Activated CD8-positive, alpha-beta memory T cell treated with anti-CD3 and anti-CD28 coated beads, Interleukin-2, amount 50 U/mL, for 4 hours (primary cell): ENCODE results near the gene PLD4.
"Not testable (repeated sequence)": the region's sequence is repeated elsewhere in the genome, so short reads cannot be mapped to it uniquely, and the experiment has no call there.

Experiments
- DNase-seq: peaks from one replicate; pipeline ENCODE4 v3.0.0-alpha.2; 2020

PLD4 gene

DNA sequence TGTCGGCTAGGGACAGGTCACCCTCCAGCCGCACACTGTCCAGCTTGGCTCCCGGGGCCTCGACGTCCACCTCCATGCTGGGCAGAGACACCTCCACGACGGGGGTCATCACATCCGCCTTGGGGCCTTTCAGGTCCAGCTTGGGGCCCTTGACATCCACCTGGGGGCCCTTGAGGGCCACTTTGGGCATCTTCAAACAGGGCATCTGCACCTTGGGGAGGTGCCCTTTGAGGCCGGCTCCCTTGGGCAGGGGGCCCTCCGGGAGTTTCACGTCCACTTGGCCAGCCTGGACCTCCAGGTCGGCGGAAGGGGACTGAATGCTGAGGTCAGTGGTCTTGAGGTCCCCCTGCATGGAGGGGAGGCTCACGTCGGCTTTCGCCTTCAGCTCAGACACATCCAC is 17.9 kb downstream of the PLD4 start:
- peak; percentile 7 for DNase-seq

DNA sequence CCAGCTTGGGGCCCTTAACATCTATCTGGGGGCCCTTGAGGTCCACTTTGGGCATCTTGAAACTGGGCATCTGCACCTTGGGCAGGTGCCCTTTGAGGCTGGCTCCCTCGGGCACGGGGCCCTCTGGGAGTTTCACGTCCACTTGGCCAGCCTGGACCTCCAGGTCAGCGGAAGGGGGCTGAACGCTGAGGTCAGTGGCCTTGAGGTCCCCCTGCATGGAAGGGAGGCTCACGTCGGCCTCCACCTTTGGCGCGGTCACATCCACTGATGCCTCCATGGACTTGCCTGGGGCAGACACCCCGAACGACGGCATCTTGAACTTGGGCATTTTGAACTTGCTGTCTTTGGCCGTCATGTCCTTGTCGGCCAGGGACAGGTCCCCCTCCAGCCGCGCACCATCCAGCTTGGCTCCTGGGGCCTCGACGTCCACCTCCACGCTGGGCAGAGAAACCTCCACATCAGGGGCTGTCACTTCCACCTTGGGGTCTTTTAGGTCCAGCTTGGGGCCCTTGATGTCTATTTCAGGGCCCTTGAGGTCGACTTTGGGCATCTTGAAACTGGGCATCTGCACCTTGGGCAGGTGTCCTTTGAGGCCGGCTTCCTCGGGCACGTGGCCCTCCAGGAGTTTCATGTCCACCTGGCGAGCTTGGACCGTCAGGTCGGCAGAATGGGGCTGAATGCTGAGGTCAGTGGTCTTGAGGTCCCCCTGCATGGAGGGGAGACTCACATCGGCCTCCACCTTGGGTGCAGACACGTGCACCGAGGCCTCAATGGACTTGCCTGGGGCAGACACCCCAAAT is 18.7 kb downstream of the PLD4 start:
- peak; percentile 6 for DNase-seq

DNA sequence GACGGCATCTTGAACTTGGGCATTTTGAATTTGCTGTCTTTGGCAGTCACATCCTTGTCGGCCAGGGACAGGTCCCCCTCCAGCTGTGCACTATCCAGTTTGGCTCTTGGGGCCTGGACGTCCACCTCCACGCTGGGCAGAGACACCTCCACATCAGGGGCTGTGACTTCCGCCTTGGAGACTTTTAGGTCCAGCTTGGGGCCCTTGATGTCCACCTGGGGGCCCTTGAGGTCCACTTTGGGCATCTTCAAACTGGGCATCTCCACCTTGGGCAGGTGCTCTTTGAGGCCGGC is 19.3 kb downstream of the PLD4 start:
- DNase-seq = not testable (repeated sequence)

DNA sequence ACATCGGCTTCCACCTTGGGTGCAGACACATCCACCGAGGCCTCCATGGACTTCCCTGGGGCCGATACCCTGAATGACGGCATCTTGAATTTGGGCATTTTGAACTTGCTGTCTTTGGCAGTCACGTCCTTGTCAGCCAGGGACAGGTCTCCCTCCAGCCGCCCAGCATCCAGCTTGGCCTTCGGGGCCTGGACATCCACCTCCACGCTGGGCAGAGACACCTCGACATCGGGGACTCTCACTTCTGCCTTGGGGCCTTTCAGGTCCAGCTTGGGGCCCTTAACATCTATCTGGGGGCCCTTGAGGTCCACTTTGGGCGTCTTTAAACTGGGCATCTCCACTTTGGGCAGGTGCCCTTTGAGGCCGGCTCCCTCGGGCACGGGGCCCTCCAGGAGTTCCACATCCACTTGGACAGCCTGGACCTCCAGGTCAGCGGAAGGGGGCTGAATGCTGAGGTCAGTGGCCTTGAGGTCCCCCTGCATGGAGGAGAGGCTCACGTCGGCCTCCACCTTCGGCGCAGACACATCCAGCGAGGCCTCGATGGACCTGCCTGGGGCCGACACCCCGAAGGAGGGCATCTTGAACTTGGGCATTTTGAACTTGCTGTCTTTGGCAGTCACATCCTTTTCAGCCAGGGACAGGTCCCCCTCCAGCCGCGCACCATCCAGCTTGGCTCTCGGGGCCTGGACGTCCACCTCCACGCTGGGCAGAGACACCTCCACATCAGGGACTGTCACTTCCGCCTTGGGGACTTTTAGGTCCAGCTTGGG is 19.9 kb downstream of the PLD4 start:
- DNase-seq = not testable (repeated sequence)

DNA sequence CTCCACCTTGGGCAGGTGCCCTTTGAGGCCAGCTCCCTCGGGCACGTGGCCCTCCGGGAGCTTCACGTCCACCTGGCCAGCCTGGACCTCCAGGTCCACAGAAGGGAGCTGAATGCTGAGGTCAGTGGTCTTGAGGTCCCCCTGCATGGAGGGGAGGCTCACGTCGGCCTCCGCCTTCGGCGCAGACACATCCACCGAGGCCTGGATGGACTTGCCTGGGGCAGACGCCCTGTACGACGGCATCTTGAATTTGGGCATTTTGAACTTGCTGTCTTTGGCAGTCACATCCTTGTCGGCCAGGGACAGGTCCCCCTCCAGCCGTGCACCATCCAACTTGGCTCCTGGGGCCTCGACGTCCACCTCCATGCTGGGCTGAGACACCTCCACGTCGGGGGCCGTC is 20.6 kb downstream of the PLD4 start:
- not testable (repeated sequence) for DNase-seq

DNA sequence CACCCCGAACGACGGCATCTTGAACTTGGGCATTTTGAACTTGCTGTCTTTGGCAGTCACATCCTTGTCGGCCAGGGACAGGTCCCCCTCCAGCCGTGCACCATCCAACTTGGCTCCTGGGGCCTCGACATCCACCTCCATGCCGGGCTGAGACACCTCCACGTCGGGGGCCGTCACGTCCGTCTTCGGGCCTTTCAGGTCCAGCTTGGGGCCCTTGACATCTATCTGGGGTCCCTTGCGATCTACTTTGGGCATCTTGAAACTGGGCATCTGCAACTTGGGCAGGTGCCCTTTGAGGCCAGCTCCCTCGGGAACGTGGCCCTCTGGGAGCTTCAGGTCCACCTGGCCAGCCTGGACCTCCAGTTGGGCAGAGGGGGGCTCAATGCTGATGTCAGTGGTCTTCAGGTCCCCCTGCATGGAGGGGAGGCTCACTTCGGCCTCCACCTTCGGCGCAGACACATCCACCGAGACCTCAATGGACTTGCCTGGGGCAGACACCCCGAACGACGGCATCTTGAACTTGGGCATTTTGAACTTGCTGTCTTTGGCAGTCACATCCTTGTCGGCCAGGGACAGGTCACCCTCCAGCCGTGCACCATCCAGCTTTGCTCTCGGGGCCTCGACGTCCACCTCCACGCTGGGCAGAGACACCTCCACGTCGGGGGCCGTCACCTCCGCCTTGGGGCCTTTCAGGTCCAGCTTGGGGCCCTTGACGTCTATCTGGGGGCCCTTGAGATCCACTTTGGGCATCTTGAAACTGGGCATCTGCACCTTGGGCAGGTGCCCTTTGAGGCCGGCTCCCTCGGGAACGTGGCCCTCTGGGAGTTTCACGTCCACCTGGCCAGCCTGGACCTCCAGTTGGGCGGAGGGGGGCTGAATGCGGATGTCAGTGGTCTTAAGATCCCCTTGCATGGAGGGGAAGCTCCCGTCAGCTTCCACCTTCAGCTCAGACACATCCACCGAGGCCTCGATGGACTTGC is 21.6 kb downstream of the PLD4 start:
- DNase-seq = not testable (repeated sequence)

DNA sequence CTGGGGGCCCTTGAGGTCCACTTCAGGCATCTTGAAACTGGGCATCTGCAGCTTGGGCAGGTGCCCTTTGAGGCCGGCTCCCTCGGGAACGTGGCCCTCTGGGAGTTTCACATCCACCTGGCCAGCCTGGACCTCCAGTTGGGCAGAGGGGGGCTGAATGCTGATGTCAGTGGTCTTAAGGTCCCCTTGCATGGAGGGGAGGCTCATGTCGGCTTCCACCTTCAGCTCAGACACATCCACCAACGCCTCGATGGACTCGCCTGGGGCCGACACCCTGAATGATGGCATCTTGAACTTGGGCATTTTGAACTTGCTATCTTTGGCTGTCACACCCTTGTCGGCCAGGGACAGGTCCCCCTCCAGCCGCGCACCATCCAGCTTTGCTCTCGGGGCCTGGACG is 22.5 kb downstream of the PLD4 start:
- DNase-seq = not testable (repeated sequence)

DNA sequence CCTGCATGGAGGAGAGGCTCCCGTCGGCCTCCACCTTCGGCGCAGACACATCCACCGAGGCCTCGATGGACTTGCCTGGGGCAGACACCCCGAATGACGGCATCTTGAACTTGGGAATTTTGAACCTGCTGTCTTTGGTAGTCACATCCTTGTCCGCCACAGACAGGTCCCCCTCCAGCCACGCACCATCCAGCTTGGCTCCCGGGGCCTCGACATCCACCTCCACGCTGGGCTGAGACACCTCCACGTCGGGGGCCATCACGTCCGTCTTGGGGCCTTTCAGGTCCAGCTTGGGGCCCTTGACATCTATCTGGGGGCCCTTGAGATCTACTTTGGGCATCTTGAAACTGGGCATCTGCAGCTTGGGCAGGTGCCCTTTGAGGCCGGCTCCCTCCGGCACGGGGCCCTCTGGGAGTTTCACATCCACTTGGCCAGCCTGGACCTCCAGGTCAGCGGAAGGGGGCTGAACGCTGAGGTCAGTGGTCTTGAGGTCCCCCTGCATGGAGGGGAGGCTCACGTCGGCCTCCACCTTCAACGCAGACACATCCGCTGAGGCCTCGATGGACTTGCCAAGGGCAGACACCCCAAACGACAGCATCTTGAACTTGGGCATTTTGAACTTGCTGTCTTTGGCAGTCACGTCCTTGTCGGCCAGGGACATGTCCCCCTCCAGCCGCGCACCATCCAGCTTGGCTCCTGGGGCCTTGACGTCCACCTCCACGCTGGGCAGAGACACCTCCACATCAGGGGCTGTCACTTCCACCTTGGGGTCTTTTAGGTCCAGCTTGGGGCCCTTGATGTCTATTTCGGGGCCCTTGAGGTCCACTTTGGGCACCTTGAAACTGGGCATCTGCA is 23.4 kb downstream of the PLD4 start:
- DNase-seq = not testable (repeated sequence)

DNA sequence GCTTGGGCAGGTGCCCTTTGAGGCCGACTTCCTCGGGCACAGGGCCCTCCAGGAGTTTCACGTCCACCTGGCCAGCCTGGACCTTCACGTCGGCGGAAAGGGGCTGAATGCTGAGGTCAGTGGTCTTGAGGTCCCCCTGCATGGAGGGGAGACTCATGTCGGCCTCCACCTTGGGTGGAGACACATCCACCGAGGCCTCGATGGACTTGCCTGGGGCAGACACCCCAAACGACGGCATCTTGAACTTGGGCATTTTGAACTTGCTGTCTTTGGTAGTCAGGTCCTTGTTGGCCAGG is 24.0 kb downstream of the PLD4 start:
- no peak for DNase-seq

DNA sequence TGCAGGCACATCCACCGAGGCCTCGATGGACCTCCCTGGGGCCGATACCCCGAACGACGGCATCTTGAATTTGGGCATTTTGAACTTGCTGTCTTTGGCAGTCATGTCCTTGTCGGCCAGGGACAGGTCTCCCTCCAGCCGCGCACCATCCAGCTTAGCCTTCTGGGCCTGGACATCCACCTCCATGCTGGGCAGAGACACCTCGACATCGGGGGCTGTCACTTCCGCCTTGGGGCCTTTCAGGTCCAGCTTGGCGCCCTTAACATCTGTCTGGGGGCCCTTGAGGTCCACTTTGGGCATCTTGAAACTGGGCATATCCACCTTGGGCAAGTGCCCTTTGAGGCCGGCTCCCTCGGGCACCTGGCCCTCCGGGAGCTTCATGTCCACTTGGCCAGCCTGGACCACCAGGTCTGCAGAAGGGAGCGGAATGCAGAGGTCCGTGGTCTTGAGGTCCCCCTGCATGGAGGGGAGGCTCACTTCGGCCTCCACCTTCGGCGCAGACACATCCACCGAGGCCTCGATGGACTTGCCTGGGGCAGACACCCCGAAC is 24.8 kb downstream of the PLD4 start:
- not testable (repeated sequence) for DNase-seq

DNA sequence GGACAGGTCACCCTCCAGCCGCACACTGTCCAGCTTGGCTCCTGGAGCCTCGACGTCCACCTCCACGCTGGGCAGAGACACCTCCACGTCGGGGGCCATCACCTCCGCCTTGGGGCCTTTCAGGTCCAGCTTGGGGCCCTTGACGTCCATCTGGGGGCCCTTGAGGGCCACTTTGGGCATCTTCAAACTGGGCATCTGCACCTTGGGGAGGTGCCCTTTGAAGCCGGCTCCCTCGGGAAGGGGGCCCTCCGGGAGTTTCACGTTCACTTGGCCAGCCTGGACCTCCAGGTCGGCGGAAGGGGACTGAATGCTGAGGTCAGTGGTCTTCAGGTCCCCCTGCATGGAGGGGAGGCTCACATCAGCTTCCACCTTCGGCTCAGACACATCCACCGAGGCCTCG is 25.3 kb downstream of the PLD4 start:
- no peak for DNase-seq

DNA sequence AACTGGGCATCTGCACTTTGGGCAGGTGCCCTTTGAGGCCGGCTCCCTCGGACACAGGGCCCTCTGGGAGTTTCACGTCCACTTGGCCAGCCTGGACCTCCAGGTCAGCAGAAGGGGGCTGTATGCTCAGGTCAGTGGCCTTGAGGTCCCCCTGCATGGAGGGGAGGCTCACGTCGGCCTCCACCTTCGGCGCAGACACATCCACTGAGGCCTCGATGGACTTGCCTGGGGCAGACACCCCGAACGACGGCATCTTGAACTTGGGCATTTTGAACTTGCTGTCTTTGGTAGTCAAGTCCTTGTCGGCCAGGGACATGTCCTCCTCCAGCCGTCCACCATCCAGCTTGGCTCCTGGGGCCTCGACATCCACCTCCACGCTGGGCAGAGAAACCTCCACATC is 26.0 kb downstream of the PLD4 start:
- DNase-seq = not testable (repeated sequence)

DNA sequence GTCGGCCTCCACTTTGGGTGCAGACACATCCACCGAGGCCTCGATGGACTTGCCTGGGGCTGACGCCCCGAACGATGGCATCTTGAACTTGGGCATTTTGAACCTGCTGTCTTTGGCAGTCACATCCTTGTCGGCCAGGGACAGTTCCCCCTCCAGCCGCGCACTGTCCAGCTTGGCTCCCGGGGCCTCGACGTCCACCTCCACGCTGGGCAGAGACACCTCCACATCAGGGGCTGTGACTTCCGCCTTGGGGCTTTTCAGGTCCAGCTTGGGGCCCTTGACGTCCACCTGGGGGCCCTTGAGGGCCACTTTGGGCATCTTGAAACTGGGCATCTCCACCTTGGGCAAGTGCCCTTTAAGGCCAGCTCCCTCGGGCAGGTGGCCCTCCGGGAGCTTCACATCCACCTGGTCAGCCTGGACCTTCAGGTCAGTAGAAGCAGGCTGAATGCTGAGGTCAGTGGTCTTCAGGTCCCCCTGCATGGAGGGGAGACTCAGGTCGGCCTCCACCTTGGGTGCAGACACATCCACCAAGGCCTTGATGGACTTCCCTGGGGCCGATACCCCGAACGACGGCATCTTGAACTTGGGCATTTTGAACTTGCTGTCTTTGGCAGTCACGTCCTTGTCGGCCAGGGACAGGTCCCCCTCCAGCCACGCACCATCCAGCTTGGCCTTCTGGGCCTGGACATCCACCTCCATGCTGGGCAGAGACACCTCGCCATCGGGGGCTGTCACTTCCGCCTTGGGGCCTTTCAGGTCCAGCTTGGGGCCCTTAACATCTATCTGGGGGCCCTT is 27.4 kb downstream of the PLD4 start:
- not testable (repeated sequence) for DNase-seq

DNA sequence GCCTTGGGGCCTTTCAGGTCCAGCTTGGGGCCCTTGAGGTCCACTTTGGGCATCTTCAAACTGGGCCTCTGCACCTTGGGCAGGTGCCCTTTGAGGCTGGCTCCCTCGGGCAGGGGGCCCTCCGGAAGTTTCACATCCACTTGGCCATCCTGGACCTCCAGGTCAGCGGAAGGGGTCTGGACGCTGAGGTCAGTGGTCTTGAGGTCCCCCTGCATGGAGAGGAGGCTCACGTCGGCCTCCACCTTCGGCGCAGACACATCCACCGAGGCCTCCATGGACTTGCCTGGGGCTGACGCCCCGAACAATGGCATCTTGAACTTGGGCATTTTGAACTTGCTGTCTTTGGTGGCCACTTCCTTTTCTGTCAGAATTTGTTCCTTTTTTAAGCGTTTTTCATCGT is 28.4 kb downstream of the PLD4 start:
- no peak for DNase-seq

DNA sequence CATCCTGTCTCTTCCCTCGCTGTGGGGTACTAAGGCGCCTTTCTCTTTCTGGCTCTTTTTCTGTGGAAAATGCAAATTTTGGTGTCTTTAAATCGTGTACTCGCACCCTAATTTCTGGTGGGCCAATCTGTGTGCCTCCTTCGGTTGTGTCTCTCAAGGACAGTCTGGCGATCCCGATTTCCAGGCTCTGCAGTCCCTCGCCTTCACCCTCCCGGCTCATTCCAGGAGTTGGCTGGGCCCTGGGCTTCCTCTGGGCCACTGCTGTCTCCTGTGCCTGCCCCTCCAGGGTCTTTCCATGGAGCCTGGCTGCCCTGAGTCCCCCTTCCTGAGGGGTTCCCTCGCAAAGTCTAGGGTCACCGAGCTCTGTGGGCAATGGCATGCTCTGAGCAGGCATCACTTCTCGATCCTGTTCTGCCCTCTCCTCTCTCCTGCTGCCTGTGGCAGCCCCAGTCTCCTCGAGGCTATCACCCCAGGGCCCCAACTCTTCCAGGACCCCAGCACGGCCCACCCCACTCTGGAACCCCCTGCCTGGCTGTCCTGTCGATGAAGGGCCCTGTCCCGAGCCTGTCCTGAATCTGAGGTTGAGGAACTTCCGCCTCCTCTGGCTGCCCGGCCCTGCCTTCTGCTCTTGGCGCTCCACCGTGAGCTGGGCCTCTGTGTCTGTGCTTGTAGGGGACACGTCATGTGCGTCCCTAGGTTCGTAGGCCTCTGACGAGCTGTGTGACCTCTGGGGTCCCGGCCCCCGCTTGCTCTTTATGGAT is 29.4 kb downstream of the PLD4 start:
- no peak for DNase-seq

DNA sequence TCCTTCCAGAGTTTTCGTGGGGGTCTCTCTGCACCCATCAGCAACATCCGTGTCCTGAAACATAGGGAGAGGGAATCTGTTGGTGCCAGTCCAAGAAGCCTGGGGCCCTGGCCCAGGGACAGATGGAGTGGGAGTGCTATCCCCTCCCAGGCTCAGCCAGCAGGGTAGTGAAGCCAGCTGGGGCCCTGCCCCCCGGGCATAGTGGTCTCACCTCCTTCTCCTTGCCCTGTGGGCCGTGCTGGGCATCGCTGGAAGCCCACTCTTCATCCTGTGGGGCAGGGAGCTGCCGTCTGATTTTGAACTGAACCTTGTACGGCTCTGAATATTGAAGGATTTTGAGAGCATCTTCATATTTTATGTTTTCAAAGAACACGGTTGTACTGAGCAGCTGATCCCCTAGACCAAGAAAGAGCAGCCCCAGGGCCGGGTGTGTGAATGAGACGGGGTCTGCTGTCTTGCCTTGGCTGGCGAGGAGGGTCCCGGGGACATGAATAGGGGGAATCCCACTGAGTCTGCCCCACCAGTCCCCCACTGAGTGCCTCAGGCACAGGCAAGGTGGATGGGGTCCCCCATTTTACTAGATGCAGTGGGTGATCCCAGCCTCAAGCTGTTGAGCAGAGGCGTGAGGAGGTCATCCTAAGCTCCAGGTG is 30.2 kb downstream of the PLD4 start:
- DNase-seq = no peak

DNA sequence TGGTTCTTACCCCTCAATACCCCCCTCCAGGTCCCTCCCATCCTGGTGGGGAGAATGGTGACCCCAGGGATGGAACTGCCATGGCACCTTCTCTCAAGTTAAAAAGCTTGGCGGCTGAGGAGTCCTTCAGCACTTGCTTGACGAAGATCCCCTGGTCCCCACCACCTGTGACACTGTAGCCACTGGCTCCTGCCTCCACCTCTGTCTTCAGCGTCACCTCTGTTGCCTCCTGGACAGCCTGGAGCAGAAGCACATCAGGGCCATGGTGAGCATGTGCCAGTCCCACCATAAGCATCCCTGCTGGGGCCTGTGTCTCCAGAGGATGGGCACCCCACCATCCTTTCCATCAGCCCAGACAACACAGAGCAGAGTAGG is 30.7 kb downstream of the PLD4 start:
- DNase-seq = no peak

DNA sequence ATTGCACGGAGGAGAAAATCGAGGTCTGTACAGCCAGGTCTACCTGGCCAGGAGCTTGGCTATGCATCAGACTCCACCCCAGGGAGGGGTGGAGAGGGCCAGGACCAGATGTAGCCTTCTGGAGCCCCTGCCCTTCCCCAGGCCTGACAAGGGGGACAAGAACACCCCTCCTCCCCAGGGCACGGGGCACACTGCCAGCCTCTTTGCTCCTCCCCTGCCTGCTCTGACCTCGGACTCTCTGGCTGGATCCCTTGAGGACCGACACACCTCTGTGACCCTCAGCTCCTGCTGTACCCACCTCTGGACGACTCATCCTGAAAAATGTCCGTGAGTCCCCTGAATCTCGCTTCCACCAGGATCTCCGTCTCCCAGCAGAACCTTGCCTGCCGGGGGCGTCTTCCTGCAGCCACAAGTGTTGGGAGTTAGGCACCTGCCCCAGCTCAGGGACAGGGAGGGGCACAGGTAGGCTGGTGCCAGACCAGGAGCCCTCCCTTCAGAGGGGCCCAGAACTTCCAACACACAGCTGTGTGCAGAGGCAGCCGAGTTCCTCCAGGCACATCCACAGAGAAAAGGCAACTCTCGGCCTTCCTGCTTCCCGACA is 31.7 kb downstream of the PLD4 start:
- DNase-seq = no peak
